ENCODE results near the gene CORO2B. TPM values are rescaled to one million over a fixed set of nuclear protein-coding genes. Genes with fewer than 3 reads are reported as not detected.

Gene CORO2B
- total RNA-seq, 5 donors from 2014 or later (not counting 1 experiment from before 2014, with no cell fraction given), result 0.06 to 0.39 (median 0.09) TPM; not detected in 2

DNA sequence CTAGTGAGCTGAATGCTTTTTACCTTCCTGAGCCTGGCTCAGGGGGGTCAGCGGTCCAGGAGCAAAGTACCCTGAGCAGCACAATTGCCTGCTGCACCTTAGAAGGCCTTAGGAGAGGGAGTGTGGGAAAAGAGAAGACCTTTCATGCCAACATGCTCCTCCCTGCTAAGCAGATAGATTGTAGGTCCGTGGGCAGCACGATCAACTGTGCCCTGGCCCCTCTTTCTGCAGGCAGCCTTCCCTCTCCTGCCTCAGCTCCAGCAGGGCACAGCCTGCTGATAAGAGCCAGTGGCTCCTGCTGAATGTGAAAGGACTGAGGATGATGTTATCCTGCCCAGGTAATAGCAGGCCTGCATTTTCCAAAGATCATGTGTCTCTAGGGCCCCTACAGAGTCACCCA is 4.1 kb downstream of the CORO2B start:
- Histone ChIP-seq H3K27ac (ENCODE audit: low read length) (no peak overlapping the region), H3K4me3 (ENCODE audit: control insufficient read depth in 1 of 2, extremely low read depth in 1 of 2, low read length in 1 of 2) (no peak overlapping the region), H3K9me3 (no peaks in the 10 kb centered on the region), H3K27me3 (replicated peaks in 1 of 2; ENCODE audit: control insufficient read depth in 2 of 2, extremely low read depth in 1 of 2, insufficient read depth in 2 of 2, low read length in 1 of 2) (peaks cover 0 to 51% of the 10 kb centered on the region in 2 experiments), H3K36me3 (ENCODE audit: control insufficient read depth in 2 of 2, extremely low read depth in 1 of 2, insufficient read depth in 1 of 2, low read length in 1 of 2) (no peaks in the 10 kb centered on the region), H3K4me1 (ENCODE audit: control insufficient read depth in 1 of 2, extremely low read depth in 1 of 2, insufficient read depth in 2 of 2, low read length in 2 of 2) (peaks cover 0 to 11% of the 10 kb centered on the region in 2 experiments)
- CTCF ChIA-PET, result no interaction called here
- Mint-ChIP-seq H3K27ac (no peak overlapping the region), H3K4me3 (no peak overlapping the region), H3K4me1 (peaks cover 6 to 14% (median 8%) of the 10 kb centered on the region in 3 donors), H3K36me3 (no peaks in the 10 kb centered on the region), H3K9me3 (no peaks in the 10 kb centered on the region), H3K27me3 (peaks cover 23% of the 10 kb centered on the region in 2 donors)
- WGBS (ENCODE audit: insufficient coverage), result 89% methylated on average over 1 of the region's 3 CpGs
- POLR2A ChIA-PET, result no interaction called here
- DNase-seq (no peak), ATAC-seq (replicated peaks in 1 of 4) (no peak)

DNA sequence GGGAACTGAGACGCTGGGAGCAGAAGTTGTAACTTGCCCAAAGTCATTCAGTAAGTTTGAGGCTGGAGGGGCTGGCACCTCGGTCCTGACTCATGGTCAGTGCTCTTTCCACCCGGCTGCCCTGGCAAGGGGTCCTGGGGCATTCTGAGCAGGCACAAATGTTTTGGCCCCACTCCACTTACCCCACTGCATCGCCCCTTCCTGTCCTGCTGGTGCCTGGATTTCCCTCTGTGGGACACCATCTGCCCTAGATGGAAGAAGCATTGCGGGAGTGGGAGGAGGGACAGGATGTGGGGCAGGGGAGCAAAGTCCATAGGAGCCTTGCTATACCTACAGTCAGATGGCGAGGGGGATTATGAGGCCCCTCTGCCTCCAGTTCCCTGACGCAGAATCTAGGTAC is 4.5 kb downstream of the CORO2B start:
- 65% methylated on average over 2 of the region's 7 CpGs for WGBS (ENCODE audit: insufficient coverage)
- peaks cover 0 to 7% of the 10 kb centered on the region in 2 experiments for H3K4me1 ChIP-seq (ENCODE audit: control insufficient read depth in 1 of 2, extremely low read depth in 1 of 2, insufficient read depth in 2 of 2, low read length in 2 of 2)
- Mint-ChIP-seq H3K27ac (no peak overlapping the region), H3K36me3 (no peaks in the 10 kb centered on the region), H3K9me3 (no peaks in the 10 kb centered on the region), H3K4me1 (peaks cover 7 to 14% (median 8%) of the 10 kb centered on the region in 3 donors), H3K27me3 (peaks cover 19% of the 10 kb centered on the region in 2 donors), H3K4me3 (no peak overlapping the region)
- ChIA-PET CTCF (no interaction called here), POLR2A (no interaction called here)
- no peak overlapping the region for H3K27ac ChIP-seq (ENCODE audit: low read length)
- DNase-seq (no peak), ATAC-seq (replicated peaks in 1 of 4) (no peak)
- H3K4me3 ChIP-seq (ENCODE audit: control insufficient read depth in 1 of 2, extremely low read depth in 1 of 2, low read length in 1 of 2), result no peak overlapping the region
- peaks cover 0 to 47% of the 10 kb centered on the region in 2 experiments for H3K27me3 ChIP-seq (replicated peaks in 1 of 2; ENCODE audit: control insufficient read depth in 2 of 2, extremely low read depth in 1 of 2, insufficient read depth in 2 of 2, low read length in 1 of 2)
- H3K9me3 ChIP-seq, result no peaks in the 10 kb centered on the region
- H3K36me3 ChIP-seq (ENCODE audit: control insufficient read depth in 2 of 2, extremely low read depth in 1 of 2, insufficient read depth in 1 of 2, low read length in 1 of 2), result no peaks in the 10 kb centered on the region

DNA sequence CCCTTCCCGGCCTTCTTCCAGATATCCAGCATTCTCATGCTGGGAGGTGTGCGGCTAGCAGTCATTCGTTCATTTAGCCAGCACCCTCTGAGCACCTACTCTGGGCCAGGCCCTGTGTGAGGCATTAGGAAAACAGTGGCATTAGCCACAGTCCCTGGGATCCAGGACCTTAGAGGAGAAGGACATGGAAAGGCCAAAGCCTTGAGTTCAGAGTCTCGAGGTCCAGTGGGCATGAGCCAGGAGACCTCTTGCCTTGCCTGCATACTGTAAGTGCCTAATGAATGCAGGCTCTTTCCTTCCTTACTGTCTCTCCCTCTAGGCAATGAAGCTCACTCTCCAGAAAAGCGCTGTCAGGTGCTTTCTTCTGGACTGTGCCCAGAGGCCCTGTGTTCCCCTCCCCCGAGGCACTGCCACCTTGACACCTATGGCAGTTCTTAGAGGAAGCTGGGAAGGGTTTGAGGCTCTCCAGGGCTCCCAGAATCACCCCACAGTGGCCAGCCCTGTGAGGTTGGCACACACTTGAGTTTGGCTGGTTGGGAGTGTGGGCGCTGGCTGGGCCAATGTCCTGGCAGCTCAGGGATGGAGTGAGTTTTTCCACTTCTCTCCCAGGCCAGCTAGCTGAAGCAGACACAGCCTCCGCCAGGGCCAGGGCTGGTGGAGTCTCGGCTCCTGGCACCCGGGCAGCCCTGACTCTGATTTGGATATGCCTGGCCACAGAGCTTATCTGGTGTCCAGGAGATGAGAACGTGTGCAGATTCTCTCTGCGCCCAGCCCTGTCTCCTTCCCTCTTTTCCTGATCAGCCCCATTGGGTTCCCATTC is 5.4 kb downstream of the CORO2B start:
- WGBS (ENCODE audit: insufficient coverage), result 84% methylated on average over 8 of the region's 12 CpGs
- Histone ChIP-seq H3K27ac (ENCODE audit: low read length) (no peak overlapping the region), H3K36me3 (ENCODE audit: control insufficient read depth in 2 of 2, extremely low read depth in 1 of 2, insufficient read depth in 1 of 2, low read length in 1 of 2) (no peaks in the 10 kb centered on the region), H3K27me3 (replicated peaks in 1 of 2; ENCODE audit: control insufficient read depth in 2 of 2, extremely low read depth in 1 of 2, insufficient read depth in 2 of 2, low read length in 1 of 2) (peaks cover 0 to 47% of the 10 kb centered on the region in 2 experiments), H3K4me3 (ENCODE audit: control insufficient read depth in 1 of 2, extremely low read depth in 1 of 2, low read length in 1 of 2) (no peak overlapping the region), H3K4me1 (ENCODE audit: control insufficient read depth in 1 of 2, extremely low read depth in 1 of 2, insufficient read depth in 2 of 2, low read length in 2 of 2) (peaks cover 0 to 4% of the 10 kb centered on the region in 2 experiments), H3K9me3 (no peaks in the 10 kb centered on the region)
- Mint-ChIP-seq H3K4me1 (peaks cover 8 to 15% (median 8%) of the 10 kb centered on the region in 3 donors), H3K36me3 (no peaks in the 10 kb centered on the region), H3K4me3 (no peak overlapping the region), H3K9me3 (no peaks in the 10 kb centered on the region), H3K27ac (no peak overlapping the region), H3K27me3 (peaks cover 19% of the 10 kb centered on the region in 2 donors)
- ChIA-PET CTCF (interaction anchor here in 1 of 2 donors (1.5 kb wide), 1 partner anchor 34 kb away, joined by 3 read pairs; no protein-coding TSS in a partner anchor), POLR2A (no interaction called here)
- ATAC-seq (replicated peaks in 1 of 4) (no peak), DNase-seq (no peak)

DNA sequence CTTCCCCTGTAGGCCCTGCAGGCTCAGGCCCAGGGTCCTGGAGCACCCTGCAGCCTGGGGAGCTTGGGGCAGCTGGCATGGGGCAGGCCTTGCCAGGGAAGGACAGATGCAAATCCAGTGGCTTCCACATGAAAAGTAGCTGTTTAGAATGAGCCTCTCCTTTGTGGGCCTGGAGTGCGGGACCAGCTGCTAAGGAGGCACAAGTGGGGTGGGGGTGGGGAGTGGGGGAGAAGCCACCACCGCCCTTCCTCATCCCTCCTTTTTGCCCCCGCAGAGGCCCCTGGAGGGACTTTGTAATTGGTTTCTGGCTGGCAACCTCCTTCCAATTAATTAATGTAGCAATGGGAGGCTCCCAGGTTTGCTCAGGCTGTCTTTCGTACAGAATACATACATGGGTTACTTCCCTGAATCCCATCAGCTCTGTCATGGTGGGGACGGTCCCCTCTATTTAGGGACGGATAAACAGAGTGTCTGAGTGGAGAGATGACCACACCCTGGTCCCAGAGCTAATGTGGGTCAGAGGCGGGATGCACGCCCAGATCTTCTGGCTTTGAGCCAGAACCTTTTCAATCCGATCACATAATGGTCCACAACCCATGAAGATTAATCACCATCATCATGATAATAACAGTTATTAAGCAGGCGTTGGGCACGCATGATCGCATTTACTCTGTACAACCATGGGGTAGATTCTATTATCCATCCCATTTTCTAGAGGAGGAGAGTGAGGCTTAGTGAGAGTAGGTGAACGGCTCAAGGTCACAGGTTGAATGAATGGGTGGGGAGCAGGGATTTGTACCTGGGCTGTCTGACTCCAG is 6.2 kb downstream of the CORO2B start:
- Mint-ChIP-seq H3K9me3 (no peaks in the 10 kb centered on the region), H3K4me1 (peaks cover 6 to 11% (median 8%) of the 10 kb centered on the region in 3 donors), H3K4me3 (no peak overlapping the region), H3K27me3 (peaks cover 15% of the 10 kb centered on the region in 2 donors), H3K36me3 (no peaks in the 10 kb centered on the region), H3K27ac (no peak overlapping the region)
- Histone ChIP-seq H3K36me3 (ENCODE audit: control insufficient read depth in 2 of 2, extremely low read depth in 1 of 2, insufficient read depth in 1 of 2, low read length in 1 of 2) (no peaks in the 10 kb centered on the region), H3K4me1 (ENCODE audit: control insufficient read depth in 1 of 2, extremely low read depth in 1 of 2, insufficient read depth in 2 of 2, low read length in 2 of 2) (no peaks in the 10 kb centered on the region), H3K9me3 (no peaks in the 10 kb centered on the region), H3K4me3 (ENCODE audit: control insufficient read depth in 1 of 2, extremely low read depth in 1 of 2, low read length in 1 of 2) (no peak overlapping the region), H3K27ac (ENCODE audit: low read length) (no peak overlapping the region), H3K27me3 (replicated peaks in 1 of 2; ENCODE audit: control insufficient read depth in 2 of 2, extremely low read depth in 1 of 2, insufficient read depth in 2 of 2, low read length in 1 of 2) (peaks cover 0 to 39% of the 10 kb centered on the region in 2 experiments)
- DNase-seq (no peak), ATAC-seq (replicated peaks in 1 of 4) (no peak)
- CTCF ChIA-PET, result interaction anchor here in 1 of 2 donors (1.5 kb wide), 1 partner anchor 35 kb away, joined by 3 read pairs; no protein-coding TSS in a partner anchor
- POLR2A ChIA-PET, result no interaction called here
- WGBS (ENCODE audit: insufficient coverage), result no CpG with 5 or more reads among the region's 13 CpGs

DNA sequence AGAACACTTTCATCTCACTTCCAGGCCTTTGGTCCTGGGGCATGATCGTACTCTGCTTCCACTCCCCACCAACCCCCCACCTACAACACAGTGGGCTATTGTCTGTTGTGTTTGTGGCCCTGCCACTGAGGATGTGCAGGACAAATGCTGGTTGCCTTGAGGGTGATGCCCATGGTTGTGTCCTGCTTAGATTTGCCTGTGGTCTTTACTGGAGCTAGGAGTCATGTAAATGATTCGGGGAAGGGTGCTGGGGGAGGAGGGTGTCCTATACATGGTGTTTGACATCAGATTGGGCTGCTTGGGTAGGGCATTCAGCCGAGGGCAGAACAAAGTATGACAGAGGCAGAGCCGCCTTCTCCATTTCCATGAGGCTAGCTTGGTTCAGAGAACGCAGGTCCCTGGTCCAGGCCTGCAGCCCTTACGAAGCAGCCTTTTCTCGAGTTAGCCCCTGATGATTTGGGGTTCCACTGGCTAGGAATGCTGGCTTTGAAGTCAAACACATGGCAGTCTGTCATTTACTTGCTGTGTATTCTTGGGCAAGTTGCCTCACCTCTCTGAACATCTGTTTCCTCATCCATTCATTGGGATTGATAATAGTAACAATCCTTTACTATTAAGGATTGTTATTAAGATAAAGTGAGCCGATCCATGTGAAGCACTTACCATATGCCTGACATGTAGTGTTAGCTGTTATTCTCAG is 6.9 kb downstream of the CORO2B start:
- CTCF ChIA-PET, result interaction anchor here in 1 of 2 donors (1.5 kb wide), 1 partner anchor 36 kb away, joined by 3 read pairs; no protein-coding TSS in a partner anchor

More for the DNA sequence above, 6.9 kb downstream of the CORO2B start:
- Mint-ChIP-seq H3K9me3 (no peaks in the 10 kb centered on the region), H3K4me3 (no peak overlapping the region), H3K27me3 (peaks cover 7 to 8% of the 10 kb centered on the region in 2 donors), H3K36me3 (no peaks in the 10 kb centered on the region), H3K4me1 (peaks cover 6 to 8% (median 8%) of the 10 kb centered on the region in 3 donors), H3K27ac (no peak overlapping the region)
- Histone ChIP-seq H3K27ac (ENCODE audit: low read length) (no peak overlapping the region), H3K4me1 (ENCODE audit: control insufficient read depth in 1 of 2, extremely low read depth in 1 of 2, insufficient read depth in 2 of 2, low read length in 2 of 2) (no peaks in the 10 kb centered on the region), H3K36me3 (ENCODE audit: control insufficient read depth in 2 of 2, extremely low read depth in 1 of 2, insufficient read depth in 1 of 2, low read length in 1 of 2) (no peaks in the 10 kb centered on the region), H3K4me3 (ENCODE audit: control insufficient read depth in 1 of 2, extremely low read depth in 1 of 2, low read length in 1 of 2) (no peak overlapping the region), H3K9me3 (no peaks in the 10 kb centered on the region), H3K27me3 (replicated peaks in 1 of 2; ENCODE audit: control insufficient read depth in 2 of 2, extremely low read depth in 1 of 2, insufficient read depth in 2 of 2, low read length in 1 of 2) (peaks cover 0 to 31% of the 10 kb centered on the region in 2 experiments)
- DNase-seq, result no peak
- 85% methylated on average over 4 of the region's 8 CpGs for WGBS (ENCODE audit: insufficient coverage)
- no peak for ATAC-seq (replicated peaks in 1 of 4)
- POLR2A ChIA-PET, result no interaction called here
